ENCODE measurements around the gene GNAS.

The GNAS gene

GRCh38 chr20:58906894-58907293 is 54.4 kb downstream of the GNAS start:
- Histone ChIP-seq H3K4me1 (ENCODE audit: insufficient read depth, insufficient read length) (no peaks in the 10 kb centered on the region), H3K9me3 (ENCODE audit: insufficient read depth, low read length) (no peaks in the 10 kb centered on the region), H3K9ac (ENCODE audit: insufficient read length, low read depth) (no peak overlapping the region), H3K27me3 (ENCODE audit: insufficient read depth, insufficient read length) (no peaks in the 10 kb centered on the region), H3K4me3 (ENCODE audit: insufficient read length, low read depth) (no peak overlapping the region), H3K36me3 (ENCODE audit: insufficient read depth, insufficient read length, low read length) (peaks cover 95% of the 10 kb centered on the region)
- TF ChIP-seq YY1 (IDR thresholded peaks at IDR 0.05; ENCODE audit: insufficient read depth, insufficient read length) (no peak), SUZ12 (IDR thresholded peaks at IDR 0.05; ENCODE audit: extremely low read depth, insufficient read depth, insufficient read length) (no peak), ZNF274 (IDR thresholded peaks at IDR 0.05; ENCODE audit: low read depth, low read length) (no peak)
- no peak for DNase-seq (ENCODE audit: low read depth, low spot score)

- H3K36me3 ChIP-seq (ENCODE audit: insufficient read depth, insufficient read length, low read length) = peaks cover 89% of the 10 kb centered on the region
- no peaks in the 10 kb centered on the region for H3K4me1 ChIP-seq (ENCODE audit: insufficient read depth, insufficient read length)
- no peak for DNase-seq (ENCODE audit: low read depth, low spot score)
- no peak for TF ChIP-seq YY1 (IDR thresholded peaks at IDR 0.05; ENCODE audit: insufficient read depth, insufficient read length)
- TF ChIP-seq ZNF274 (IDR thresholded peaks at IDR 0.05; ENCODE audit: low read depth, low read length) = no peak
- no peak for TF ChIP-seq SUZ12 (IDR thresholded peaks at IDR 0.05; ENCODE audit: extremely low read depth, insufficient read depth, insufficient read length)
- no peak overlapping the region for H3K9ac ChIP-seq (ENCODE audit: insufficient read length, low read depth)
- H3K4me3 ChIP-seq (ENCODE audit: insufficient read length, low read depth) = no peak overlapping the region
- H3K27me3 ChIP-seq (ENCODE audit: insufficient read depth, insufficient read length) = no peaks in the 10 kb centered on the region
- no peaks in the 10 kb centered on the region for H3K9me3 ChIP-seq (ENCODE audit: insufficient read depth, low read length)
Observed at GRCh38 chr20:58907320-58908137, 55.0 kb downstream of the GNAS start.

- no peak for DNase-seq (ENCODE audit: low read depth, low spot score)
- Histone ChIP-seq H3K27me3 (ENCODE audit: insufficient read depth, insufficient read length) (no peaks in the 10 kb centered on the region), H3K9me3 (ENCODE audit: insufficient read depth, low read length) (no peaks in the 10 kb centered on the region), H3K36me3 (ENCODE audit: insufficient read depth, insufficient read length, low read length) (peaks cover 84% of the 10 kb centered on the region), H3K4me3 (ENCODE audit: insufficient read length, low read depth) (no peak overlapping the region), H3K9ac (ENCODE audit: insufficient read length, low read depth) (no peak overlapping the region), H3K4me1 (ENCODE audit: insufficient read depth, insufficient read length) (no peaks in the 10 kb centered on the region)
- TF ChIP-seq YY1 (IDR thresholded peaks at IDR 0.05; ENCODE audit: insufficient read depth, insufficient read length) = no peak
- TF ChIP-seq SUZ12 (IDR thresholded peaks at IDR 0.05; ENCODE audit: extremely low read depth, insufficient read depth, insufficient read length) = no peak
- no peak for TF ChIP-seq ZNF274 (IDR thresholded peaks at IDR 0.05; ENCODE audit: low read depth, low read length)
Observed at GRCh38 chr20:58908221-58908620, 55.7 kb downstream of the GNAS start.

GRCh38 chr20:58908941-58909340 is 56.4 kb downstream of the GNAS start:
- TF ChIP-seq SUZ12 (IDR thresholded peaks at IDR 0.05; ENCODE audit: extremely low read depth, insufficient read depth, insufficient read length) (no peak), YY1 (IDR thresholded peaks at IDR 0.05; ENCODE audit: insufficient read depth, insufficient read length) (no peak), ZNF274 (IDR thresholded peaks at IDR 0.05; ENCODE audit: low read depth, low read length) (no peak)
- Histone ChIP-seq H3K4me3 (ENCODE audit: insufficient read length, low read depth) (no peak overlapping the region), H3K4me1 (ENCODE audit: insufficient read depth, insufficient read length) (no peaks in the 10 kb centered on the region), H3K36me3 (ENCODE audit: insufficient read depth, insufficient read length, low read length) (peaks cover 77% of the 10 kb centered on the region), H3K9ac (ENCODE audit: insufficient read length, low read depth) (no peak overlapping the region), H3K27me3 (ENCODE audit: insufficient read depth, insufficient read length) (no peaks in the 10 kb centered on the region), H3K9me3 (ENCODE audit: insufficient read depth, low read length) (no peaks in the 10 kb centered on the region)
- no peak for DNase-seq (ENCODE audit: low read depth, low spot score)

GRCh38 chr20:58909585-58909984 is 57.1 kb downstream of the GNAS start:
- Histone ChIP-seq H3K4me1 (ENCODE audit: insufficient read depth, insufficient read length) (no peaks in the 10 kb centered on the region), H3K9ac (ENCODE audit: insufficient read length, low read depth) (no peak overlapping the region), H3K4me3 (ENCODE audit: insufficient read length, low read depth) (no peak overlapping the region), H3K27me3 (ENCODE audit: insufficient read depth, insufficient read length) (no peaks in the 10 kb centered on the region), H3K36me3 (ENCODE audit: insufficient read depth, insufficient read length, low read length) (peaks cover 70% of the 10 kb centered on the region), H3K9me3 (ENCODE audit: insufficient read depth, low read length) (no peaks in the 10 kb centered on the region)
- no peak for DNase-seq (ENCODE audit: low read depth, low spot score)
- TF ChIP-seq ZNF274 (IDR thresholded peaks at IDR 0.05; ENCODE audit: low read depth, low read length) (no peak), SUZ12 (IDR thresholded peaks at IDR 0.05; ENCODE audit: extremely low read depth, insufficient read depth, insufficient read length) (no peak), YY1 (IDR thresholded peaks at IDR 0.05; ENCODE audit: insufficient read depth, insufficient read length) (no peak)

GRCh38 chr20:58910473-58910872 is 58.0 kb downstream of the GNAS start:
- H3K4me3 ChIP-seq (ENCODE audit: insufficient read length, low read depth) = no peak overlapping the region
- no peak overlapping the region for H3K9ac ChIP-seq (ENCODE audit: insufficient read length, low read depth)
- H3K36me3 ChIP-seq (ENCODE audit: insufficient read depth, insufficient read length, low read length) = peaks cover 61% of the 10 kb centered on the region
- H3K9me3 ChIP-seq (ENCODE audit: insufficient read depth, low read length) = no peaks in the 10 kb centered on the region
- no peaks in the 10 kb centered on the region for H3K27me3 ChIP-seq (ENCODE audit: insufficient read depth, insufficient read length)
- no peak for DNase-seq (ENCODE audit: low read depth, low spot score)
- H3K4me1 ChIP-seq (ENCODE audit: insufficient read depth, insufficient read length) = no peaks in the 10 kb centered on the region
- TF ChIP-seq ZNF274 (IDR thresholded peaks at IDR 0.05; ENCODE audit: low read depth, low read length) = no peak
- no peak for TF ChIP-seq YY1 (IDR thresholded peaks at IDR 0.05; ENCODE audit: insufficient read depth, insufficient read length)
- no peak for TF ChIP-seq SUZ12 (IDR thresholded peaks at IDR 0.05; ENCODE audit: extremely low read depth, insufficient read depth, insufficient read length)

- H3K9me3 ChIP-seq (ENCODE audit: insufficient read depth, low read length) = no peaks in the 10 kb centered on the region
Observed at GRCh38 chr20:58911309-58911708, 58.8 kb downstream of the GNAS start.

More at GRCh38 chr20:58911309-58911708, 58.8 kb downstream of the GNAS start:
- Histone ChIP-seq H3K4me1 (ENCODE audit: insufficient read depth, insufficient read length) (no peaks in the 10 kb centered on the region), H3K4me3 (ENCODE audit: insufficient read length, low read depth) (no peak overlapping the region), H3K9ac (ENCODE audit: insufficient read length, low read depth) (no peak overlapping the region), H3K36me3 (ENCODE audit: insufficient read depth, insufficient read length, low read length) (peaks cover 53% of the 10 kb centered on the region), H3K27me3 (ENCODE audit: insufficient read depth, insufficient read length) (no peaks in the 10 kb centered on the region)
- no peak for DNase-seq (ENCODE audit: low read depth, low spot score)
- TF ChIP-seq YY1 (IDR thresholded peaks at IDR 0.05; ENCODE audit: insufficient read depth, insufficient read length) = no peak
- no peak for TF ChIP-seq SUZ12 (IDR thresholded peaks at IDR 0.05; ENCODE audit: extremely low read depth, insufficient read depth, insufficient read length)
- no peak for TF ChIP-seq ZNF274 (IDR thresholded peaks at IDR 0.05; ENCODE audit: low read depth, low read length)

Measured in NT2/D1 (cell line).